Stimulated activated CD8-positive, alpha-beta memory T cell treated with anti-CD3 and anti-CD28 coated beads, Interleukin-2, amount 100 ng/mL, for 48 hours (primary cell): ENCODE results near the gene ZSCAN22.
A peak's percentile ranks its signal among the peaks of the same experiment; 100 is the strongest.
"Not testable (repeated sequence)": the region's sequence is repeated elsewhere in the genome, so short reads cannot be mapped to it uniquely, and the experiment has no call there.

ENCODE experiments used
- DNase-seq, 2 donors: peaks; one replicate each; pipeline ENCODE4 v3.0.0-alpha.2; 2020; ENCODE audit warnings: low read depth in 2 of 2

ZSCAN22 gene

GRCh38 chr19:58326914-58327726, at the start of gene ZSCAN22:
ZSCAN22 (plus strand) TSS chr19:58326994; CDS start chr19:58334803, 7,809 bp downstream.
- DNase-seq = peak; percentile 85 to 91

- DNase-seq = no peak
These were observed 49.6 kb upstream of the ZSCAN22 start for GRCh38 chr19:58277197-58277596.

- DNase-seq = no peak
These were observed 48.9 kb upstream of the ZSCAN22 start for GRCh38 chr19:58277748-58278540.

GRCh38 chr19:58278541-58279041, 48.2 kb upstream of the ZSCAN22 start, which contains the start of gene ZNF8:
ZNF8 (plus strand) TSS chr19:58278955; CDS start chr19:58279082, 127 bp downstream.
- DNase-seq = peak; percentile 92 to 96

GRCh38 chr19:58279042-58279924, 47.5 kb upstream of the ZSCAN22 start:
- peak; percentile 27 to 37 for DNase-seq

GRCh38 chr19:58279925-58280316, 46.9 kb upstream of the ZSCAN22 start:
- DNase-seq = no peak

- no peak for DNase-seq
These were observed 42.6 kb upstream of the ZSCAN22 start for GRCh38 chr19:58284199-58284598.

- no peak for DNase-seq
These were observed 34.9 kb upstream of the ZSCAN22 start for GRCh38 chr19:58291943-58292342.

GRCh38 chr19:58294743-58295374, 31.9 kb upstream of the ZSCAN22 start:
- no peak for DNase-seq

GRCh38 chr19:58296104-58296503, 30.7 kb upstream of the ZSCAN22 start:
- DNase-seq = no peak

GRCh38 chr19:58300620-58301019, 26.2 kb upstream of the ZSCAN22 start:
- no peak for DNase-seq

- DNase-seq = no peak
These were observed 22.5 kb upstream of the ZSCAN22 start for GRCh38 chr19:58304255-58304654.

- DNase-seq = no peak
These were observed 22.1 kb upstream of the ZSCAN22 start for GRCh38 chr19:58304748-58305064.

- peak; percentile 90 to 93 for DNase-seq
These were observed 21.5 kb upstream of the ZSCAN22 start, which contains the start of gene ERVK3-1 for GRCh38 chr19:58305065-58305931. ERVK3-1 (plus strand) TSS chr19:58305377; CDS start chr19:58312169, 6,792 bp downstream.

- no peak for DNase-seq
These were observed 20.9 kb upstream of the ZSCAN22 start for GRCh38 chr19:58305932-58306323.

GRCh38 chr19:58307736-58308135, 19.1 kb upstream of the ZSCAN22 start:
- DNase-seq = no peak

GRCh38 chr19:58310685-58311084, 16.1 kb upstream of the ZSCAN22 start:
- not testable (repeated sequence) for DNase-seq

- DNase-seq = no peak
These were observed 15.4 kb upstream of the ZSCAN22 start for GRCh38 chr19:58311345-58311865.

- no peak for DNase-seq
These were observed 11.2 kb upstream of the ZSCAN22 start for GRCh38 chr19:58315580-58315979.
